ENCODE results near the gene CHRM2.

Gene CHRM2

DNA sequence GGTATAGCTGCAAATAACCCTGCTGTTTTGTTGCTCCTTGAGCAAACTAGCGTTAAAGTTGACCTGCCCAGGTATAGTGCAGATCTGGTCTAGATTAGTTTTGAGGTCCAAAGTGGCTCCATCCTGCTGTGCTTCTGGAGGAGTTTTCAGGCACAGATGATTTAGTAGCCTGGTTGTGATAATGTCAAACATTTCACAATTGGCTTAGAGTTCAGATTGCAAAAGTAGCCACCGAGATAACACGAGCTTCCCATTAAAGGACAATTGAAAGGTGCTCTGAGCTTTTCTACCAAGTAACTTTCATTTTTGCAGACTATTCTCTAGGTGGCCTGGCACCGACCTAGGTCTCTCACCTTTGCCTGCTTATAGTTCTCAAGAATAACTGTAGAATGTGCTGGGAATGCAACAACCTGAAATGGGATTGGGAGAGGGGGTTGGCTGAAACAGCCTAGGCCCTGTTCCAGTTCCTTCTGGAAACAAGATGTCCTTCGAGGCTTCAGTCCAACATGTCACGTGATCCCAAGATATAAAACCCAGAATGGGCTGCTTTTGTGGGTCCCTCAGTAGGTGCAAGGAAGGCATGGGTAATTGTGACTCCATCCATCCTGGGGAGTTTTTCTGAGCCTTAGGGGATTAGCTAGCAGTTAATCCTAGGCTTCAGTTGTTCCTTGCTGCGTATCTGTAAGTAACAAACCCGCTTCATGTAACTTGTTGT is 201.0 kb downstream of the CHRM2 start:
- Histone ChIP-seq H3K4me2 (ENCODE audit: insufficient read depth, low read length) (no peak overlapping the region), H3K27me3 (ENCODE audit: insufficient read depth, low read length, poor library complexity) (no peaks in the 10 kb centered on the region), H3K4me3 (ENCODE audit: low read depth in 1 of 2, low read length in 2 of 2) (no peak overlapping the region), H3K9ac (ENCODE audit: low read depth, low read length) (no peak overlapping the region), H3K27ac (ENCODE audit: low read length) (no peak overlapping the region), H4K20me1 (ENCODE audit: insufficient read depth, low read length) (no peaks in the 10 kb centered on the region), H3K9me3 (ENCODE audit: insufficient read depth, low read length, severe bottlenecking) (no peaks in the 10 kb centered on the region), H3K36me3 (ENCODE audit: insufficient read depth, low read length) (no peaks in the 10 kb centered on the region), H2AFZ (ENCODE audit: low read depth, low read length) (no peak overlapping the region), H3K4me1 (ENCODE audit: insufficient read depth, low read length) (no peaks in the 10 kb centered on the region), H3K79me2 (ENCODE audit: insufficient read depth, low read length) (no peaks in the 10 kb centered on the region)
- ATAC-seq (ENCODE audit: insufficient read depth, low read depth) (no peak), DNase-seq (no peak)
- TF ChIP-seq, protein P1, sequence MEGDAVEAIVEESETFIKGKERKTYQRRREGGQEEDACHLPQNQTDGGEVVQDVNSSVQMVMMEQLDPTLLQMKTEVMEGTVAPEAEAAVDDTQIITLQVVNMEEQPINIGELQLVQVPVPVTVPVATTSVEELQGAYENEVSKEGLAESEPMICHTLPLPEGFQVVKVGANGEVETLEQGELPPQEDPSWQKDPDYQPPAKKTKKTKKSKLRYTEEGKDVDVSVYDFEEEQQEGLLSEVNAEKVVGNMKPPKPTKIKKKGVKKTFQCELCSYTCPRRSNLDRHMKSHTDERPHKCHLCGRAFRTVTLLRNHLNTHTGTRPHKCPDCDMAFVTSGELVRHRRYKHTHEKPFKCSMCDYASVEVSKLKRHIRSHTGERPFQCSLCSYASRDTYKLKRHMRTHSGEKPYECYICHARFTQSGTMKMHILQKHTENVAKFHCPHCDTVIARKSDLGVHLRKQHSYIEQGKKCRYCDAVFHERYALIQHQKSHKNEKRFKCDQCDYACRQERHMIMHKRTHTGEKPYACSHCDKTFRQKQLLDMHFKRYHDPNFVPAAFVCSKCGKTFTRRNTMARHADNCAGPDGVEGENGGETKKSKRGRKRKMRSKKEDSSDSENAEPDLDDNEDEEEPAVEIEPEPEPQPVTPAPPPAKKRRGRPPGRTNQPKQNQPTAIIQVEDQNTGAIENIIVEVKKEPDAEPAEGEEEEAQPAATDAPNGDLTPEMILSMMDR (IDR thresholded peaks at IDR 0.05; ENCODE audit: borderline replicate concordance, extremely low read depth, low read length, poor library complexity, severe bottlenecking): no peak
- TF ChIP-seq EZH2 (IDR thresholded peaks at IDR 0.05; ENCODE audit: borderline replicate concordance, low read depth, low read length, severe bottlenecking): no peak

Data from DND-41 (cell line).